ENCODE measurements around the gene MSANTD1. TPM values are rescaled to one million over a fixed set of nuclear protein-coding genes. Genes with fewer than 3 reads are reported as not detected.

The MSANTD1 gene
- total RNA-seq, 2 experiments from 2014 or later, result 0.60 to 0.65 TPM

- H3K9me3 Mint-ChIP-seq, result peaks cover 7% of the 10 kb centered on the region
- ChIA-PET POLR2A (no interaction called here), CTCF (no interaction called here)
- peaks cover 2% of the 10 kb centered on the region for H3K4me1 Mint-ChIP-seq
- H3K27ac Mint-ChIP-seq, result no peak overlapping the region
- no peak overlapping the region for H3K4me3 Mint-ChIP-seq
- H3K36me3 Mint-ChIP-seq (ENCODE audit: low read depth), result peaks cover 52% of the 10 kb centered on the region
- no peaks in the 10 kb centered on the region for H3K27me3 Mint-ChIP-seq
- no peak for DNase-seq
These were observed 19.6 kb upstream of the MSANTD1 start for GRCh38 chr4:3229328-3229727.

DNA sequence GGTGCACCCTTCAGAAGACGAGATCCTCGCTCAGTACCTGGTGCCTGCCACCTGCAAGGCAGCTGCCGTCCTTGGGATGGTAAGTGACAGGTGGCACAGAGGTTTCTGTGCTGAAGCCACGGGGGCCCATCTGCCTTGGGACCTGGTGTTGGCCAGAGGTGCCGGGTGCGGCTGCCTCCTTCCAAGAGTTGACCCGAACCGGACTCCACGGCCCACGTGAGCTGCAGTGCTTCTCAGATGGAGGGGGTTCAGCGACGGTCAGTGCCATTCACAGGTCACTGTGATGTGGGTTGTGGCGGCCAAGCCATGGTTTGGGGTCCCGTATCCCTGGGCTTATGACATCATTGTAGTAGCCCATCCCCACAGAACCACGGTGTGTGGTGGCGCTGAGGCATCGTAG, 19.0 kb upstream of the MSANTD1 start:
- Mint-ChIP-seq H3K4me1 (peaks cover 2% of the 10 kb centered on the region), H3K27ac (no peak overlapping the region), H3K36me3 (ENCODE audit: low read depth) (peaks cover 51% of the 10 kb centered on the region), H3K4me3 (no peak overlapping the region), H3K27me3 (no peaks in the 10 kb centered on the region), H3K9me3 (peaks cover 7% of the 10 kb centered on the region)
- POLR2A ChIA-PET, result no interaction called here
- DNase-seq, result no peak
- CTCF ChIA-PET, result no interaction called here

DNA sequence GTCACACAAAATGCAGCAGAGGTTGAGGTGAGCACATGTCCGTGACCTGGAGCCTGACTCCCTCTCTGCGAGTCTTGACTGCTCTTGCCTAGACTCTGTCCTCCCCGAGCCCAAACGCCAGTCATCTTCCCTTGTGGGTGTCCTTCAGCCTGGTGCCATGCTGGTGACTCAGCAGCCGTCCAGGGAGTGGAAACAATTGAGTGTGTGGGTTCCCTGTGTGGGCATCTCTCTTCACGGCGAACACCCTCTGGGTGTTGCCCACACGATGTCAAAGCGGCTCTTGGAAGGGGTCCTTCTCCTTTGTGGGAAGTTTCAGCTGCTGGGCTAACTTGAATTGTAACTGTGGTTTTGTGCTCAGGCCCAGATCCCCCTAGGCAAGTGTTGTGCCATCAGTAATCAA, 17.5 kb upstream of the MSANTD1 start:
- Mint-ChIP-seq H3K27me3 (no peaks in the 10 kb centered on the region), H3K36me3 (ENCODE audit: low read depth) (peaks cover 53% of the 10 kb centered on the region), H3K4me1 (peaks cover 2% of the 10 kb centered on the region), H3K9me3 (peaks cover 7% of the 10 kb centered on the region), H3K27ac (no peak overlapping the region), H3K4me3 (no peak overlapping the region)
- CTCF ChIA-PET, result no interaction called here
- no peak for DNase-seq
- POLR2A ChIA-PET, result no interaction called here

GRCh38 chr4:3232001-3232400, 17.0 kb upstream of the MSANTD1 start:
- peaks cover 7% of the 10 kb centered on the region for H3K9me3 Mint-ChIP-seq
- H3K27ac Mint-ChIP-seq, result no peak overlapping the region
- CTCF ChIA-PET, result no interaction called here
- POLR2A ChIA-PET, result no interaction called here
- H3K4me3 Mint-ChIP-seq, result no peak overlapping the region
- DNase-seq, result no peak
- H3K27me3 Mint-ChIP-seq, result no peaks in the 10 kb centered on the region
- peaks cover 50% of the 10 kb centered on the region for H3K36me3 Mint-ChIP-seq (ENCODE audit: low read depth)
- H3K4me1 Mint-ChIP-seq, result peaks cover 2% of the 10 kb centered on the region

DNA sequence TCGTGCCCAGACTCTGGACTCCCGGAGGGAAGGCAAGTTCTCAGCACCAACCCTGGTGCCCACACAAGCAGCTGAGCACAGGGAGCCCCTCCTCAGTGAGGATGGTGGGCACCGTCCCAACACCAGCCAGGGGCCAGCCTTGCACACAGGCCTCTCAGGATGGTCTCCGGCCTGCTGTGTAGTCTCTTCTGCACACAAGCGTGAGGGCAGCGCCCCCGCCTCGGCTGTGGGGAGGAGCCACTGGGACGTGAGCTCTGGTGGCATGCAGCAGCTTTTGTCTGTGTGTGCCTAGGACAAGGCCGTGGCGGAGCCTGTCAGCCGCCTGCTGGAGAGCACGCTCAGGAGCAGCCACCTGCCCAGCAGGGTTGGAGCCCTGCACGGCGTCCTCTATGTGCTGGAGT, 16.1 kb upstream of the MSANTD1 start:
- H3K36me3 Mint-ChIP-seq (ENCODE audit: low read depth), result peaks cover 50% of the 10 kb centered on the region
- DNase-seq, result no peak

DNA sequence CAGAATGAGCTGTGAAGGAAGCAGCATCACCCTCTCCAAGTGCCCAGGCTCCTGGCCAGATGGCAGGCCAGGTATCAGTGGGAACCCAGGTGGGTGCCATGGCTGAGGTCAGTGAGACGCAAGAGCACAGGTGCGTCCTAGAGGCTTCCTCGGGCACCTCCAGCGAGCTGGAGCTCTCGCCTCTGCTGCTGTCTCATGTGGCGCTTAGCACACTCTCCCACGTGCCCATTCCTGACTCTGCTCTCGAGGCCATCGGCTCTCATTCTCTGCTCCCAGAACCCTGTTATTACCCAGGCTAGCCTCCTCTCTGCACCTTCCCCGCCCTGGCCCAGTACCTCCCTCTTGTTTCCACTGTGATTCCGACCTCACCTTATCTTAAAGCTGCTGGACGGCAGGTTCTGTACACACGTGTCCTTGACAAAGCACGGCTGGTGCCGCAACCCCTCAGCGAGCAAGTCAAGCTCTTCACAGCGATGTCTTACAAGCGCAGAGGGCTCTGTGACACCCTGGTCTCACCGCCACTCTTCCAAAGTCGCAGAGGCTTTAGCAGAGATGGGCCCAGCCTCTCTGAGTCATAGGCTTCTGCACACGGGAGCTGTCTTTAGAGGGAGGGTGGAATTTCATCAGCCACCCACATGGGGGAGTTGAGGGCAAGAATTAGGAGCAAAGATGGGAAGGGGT, 15.4 kb upstream of the MSANTD1 start:
- H3K4me1 Mint-ChIP-seq, result peaks cover 2% of the 10 kb centered on the region
- ChIA-PET POLR2A (no interaction called here), CTCF (no interaction called here)
- H3K27ac Mint-ChIP-seq, result no peak overlapping the region
- H3K4me3 Mint-ChIP-seq, result no peak overlapping the region
- H3K9me3 Mint-ChIP-seq, result peaks cover 7% of the 10 kb centered on the region
- no peaks in the 10 kb centered on the region for H3K27me3 Mint-ChIP-seq
- DNase-seq, result no peak
- peaks cover 53% of the 10 kb centered on the region for H3K36me3 Mint-ChIP-seq (ENCODE audit: low read depth)

More for the DNA sequence above, 16.1 kb upstream of the MSANTD1 start:
- H3K4me1 Mint-ChIP-seq, result peaks cover 2% of the 10 kb centered on the region
- POLR2A ChIA-PET, result no interaction called here
- no peak overlapping the region for H3K4me3 Mint-ChIP-seq
- CTCF ChIA-PET, result no interaction called here
- H3K27me3 Mint-ChIP-seq, result no peaks in the 10 kb centered on the region
- H3K9me3 Mint-ChIP-seq, result peaks cover 7% of the 10 kb centered on the region
- no peak overlapping the region for H3K27ac Mint-ChIP-seq

GRCh38 chr4:3234171-3235029, 14.6 kb upstream of the MSANTD1 start:
- peaks cover 44% of the 10 kb centered on the region for H3K36me3 Mint-ChIP-seq (ENCODE audit: low read depth)
- no peaks in the 10 kb centered on the region for H3K4me1 Mint-ChIP-seq
- H3K27ac Mint-ChIP-seq, result no peak overlapping the region
- peaks cover 1% of the 10 kb centered on the region for H3K9me3 Mint-ChIP-seq
- no peak overlapping the region for H3K4me3 Mint-ChIP-seq
- POLR2A ChIA-PET, result no interaction called here
- DNase-seq, result no peak
- CTCF ChIA-PET, result no interaction called here
- no peaks in the 10 kb centered on the region for H3K27me3 Mint-ChIP-seq

DNA sequence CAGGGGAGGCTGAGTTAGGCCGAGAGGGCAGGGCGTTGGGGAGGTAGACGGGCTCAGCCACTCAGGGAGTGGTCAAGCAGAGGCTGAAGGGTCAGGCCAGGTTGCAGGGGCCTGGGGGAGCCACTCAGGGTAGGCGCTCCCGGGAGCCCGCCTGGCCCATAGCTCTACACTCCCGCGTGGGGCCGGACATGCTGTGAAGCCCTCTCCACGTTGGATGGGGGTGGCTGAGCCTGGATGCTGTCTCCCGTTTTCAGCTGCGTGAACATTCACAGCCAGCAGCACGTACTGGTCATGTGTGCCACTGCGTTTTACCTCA, 14.0 kb upstream of the MSANTD1 start:
- Mint-ChIP-seq H3K36me3 (ENCODE audit: low read depth) (peaks cover 39% of the 10 kb centered on the region), H3K4me3 (no peak overlapping the region), H3K27me3 (no peaks in the 10 kb centered on the region), H3K27ac (no peak overlapping the region), H3K4me1 (no peaks in the 10 kb centered on the region), H3K9me3 (no peaks in the 10 kb centered on the region)
- CTCF ChIA-PET, result no interaction called here
- no peak for DNase-seq
- POLR2A ChIA-PET, result no interaction called here

- CTCF ChIA-PET, result no interaction called here
- no peak overlapping the region for H3K4me3 Mint-ChIP-seq
- H3K4me1 Mint-ChIP-seq, result no peaks in the 10 kb centered on the region
- H3K9me3 Mint-ChIP-seq, result no peaks in the 10 kb centered on the region
- no peaks in the 10 kb centered on the region for H3K27me3 Mint-ChIP-seq
- H3K27ac Mint-ChIP-seq, result no peak overlapping the region
- POLR2A ChIA-PET, result interaction anchor here (1.0 kb wide), 1 partner anchor 34 kb away, joined by 4 read pairs; no protein-coding TSS in a partner anchor
- peaks cover 33% of the 10 kb centered on the region for H3K36me3 Mint-ChIP-seq (ENCODE audit: low read depth)
- no peak for DNase-seq
These were observed 13.4 kb upstream of the MSANTD1 start for GRCh38 chr4:3235581-3235980.

DNA sequence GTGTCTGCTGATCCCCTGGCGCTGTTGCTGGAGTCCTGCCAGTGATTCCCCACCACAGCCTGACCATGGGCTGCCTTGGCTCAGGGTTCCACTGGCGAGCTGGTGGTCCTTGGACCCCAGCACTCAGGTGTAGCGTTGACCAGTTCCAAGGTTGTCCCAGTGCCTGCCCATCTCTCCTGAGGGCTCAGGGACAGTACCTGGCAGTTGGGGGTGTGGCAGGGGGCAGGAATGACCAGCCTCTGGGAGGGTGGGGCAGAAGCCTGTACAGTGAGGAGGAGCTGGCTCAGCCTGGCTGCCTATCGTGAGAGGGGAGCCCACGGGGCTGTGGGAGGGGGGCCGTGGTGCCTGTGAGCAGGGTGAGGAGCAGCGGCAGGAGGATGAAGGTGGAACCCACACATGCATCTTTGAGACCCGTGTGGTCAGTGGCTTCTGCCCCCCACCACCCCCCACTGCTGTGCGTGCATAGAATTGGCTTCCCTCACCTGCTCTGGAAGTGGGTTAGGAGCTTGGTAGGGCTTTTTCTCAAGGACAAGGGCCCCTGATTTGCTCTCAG, 12.6 kb upstream of the MSANTD1 start:
- no peaks in the 10 kb centered on the region for H3K27me3 Mint-ChIP-seq
- H3K4me3 Mint-ChIP-seq, result no peak overlapping the region
- H3K4me1 Mint-ChIP-seq, result no peaks in the 10 kb centered on the region
- POLR2A ChIA-PET, result interaction anchor here (1.0 kb wide), 1 partner anchor 35 kb away, joined by 4 read pairs; no protein-coding TSS in a partner anchor
- no peak for DNase-seq
- no peaks in the 10 kb centered on the region for H3K9me3 Mint-ChIP-seq
- CTCF ChIA-PET, result no interaction called here
- H3K27ac Mint-ChIP-seq, result no peak overlapping the region
- H3K36me3 Mint-ChIP-seq (ENCODE audit: low read depth), result peaks cover 27% of the 10 kb centered on the region

GRCh38 chr4:3237266-3237665, 11.7 kb upstream of the MSANTD1 start:
- Mint-ChIP-seq H3K36me3 (ENCODE audit: low read depth) (peaks cover 22% of the 10 kb centered on the region), H3K27ac (no peak overlapping the region)
- POLR2A ChIA-PET, result no interaction called here

DNA sequence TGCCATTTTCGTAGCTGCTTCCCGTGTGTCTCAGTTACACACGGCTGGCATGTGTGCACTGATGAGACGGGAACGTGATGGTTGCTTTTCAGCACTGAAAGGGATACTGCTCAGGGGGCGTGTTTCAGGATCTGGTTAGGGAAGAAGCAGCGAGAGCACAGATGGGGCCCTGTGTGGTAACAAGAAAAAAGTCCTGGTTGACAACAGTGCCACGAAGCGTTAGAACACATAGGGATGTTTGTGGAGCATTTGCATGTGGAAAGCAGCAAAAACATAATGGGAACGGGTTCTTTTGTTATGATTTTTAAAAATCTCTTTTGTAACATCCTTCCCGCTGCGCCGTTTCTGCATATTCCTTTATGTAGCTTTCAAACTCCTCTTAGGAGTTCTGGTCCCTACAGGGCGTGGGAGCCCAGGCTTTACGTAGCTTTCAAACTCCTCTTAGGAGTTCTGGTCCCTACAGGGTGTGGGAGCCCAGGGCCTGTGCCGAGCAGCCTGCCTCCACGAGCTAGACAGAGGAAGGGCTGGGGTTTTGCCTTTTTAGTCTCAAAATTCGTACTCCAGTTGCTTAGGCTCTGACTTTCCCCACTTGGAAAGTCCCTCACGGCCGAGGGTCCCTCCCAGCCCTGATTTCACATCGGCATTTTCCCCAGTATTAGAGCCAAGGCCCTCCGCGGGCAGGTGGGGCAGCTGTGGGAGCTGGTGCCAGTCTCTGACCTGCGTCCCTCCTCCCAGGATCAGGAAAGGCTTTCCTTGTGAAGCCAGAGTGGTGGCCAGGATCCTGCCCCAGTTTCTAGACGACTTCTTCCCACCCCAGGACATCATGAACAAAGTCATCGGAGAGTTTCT, 11.0 kb upstream of the MSANTD1 start:
- ChIA-PET CTCF (no interaction called here), POLR2A (no interaction called here)
- H3K4me1 Mint-ChIP-seq, result peaks cover 7% of the 10 kb centered on the region
- no peaks in the 10 kb centered on the region for H3K9me3 Mint-ChIP-seq
- H3K27ac Mint-ChIP-seq, result no peak overlapping the region
- no peak for DNase-seq
- peaks cover 22% of the 10 kb centered on the region for H3K36me3 Mint-ChIP-seq (ENCODE audit: low read depth)
- H3K27me3 Mint-ChIP-seq, result no peaks in the 10 kb centered on the region
- no peak overlapping the region for H3K4me3 Mint-ChIP-seq

More at GRCh38 chr4:3237266-3237665, 11.7 kb upstream of the MSANTD1 start:
- Mint-ChIP-seq H3K4me3 (no peak overlapping the region), H3K27me3 (no peaks in the 10 kb centered on the region), H3K4me1 (peaks cover under 1% of the 10 kb centered on the region), H3K9me3 (no peaks in the 10 kb centered on the region)
- CTCF ChIA-PET, result interaction anchor here (0.6 kb wide), 1 partner anchor 36 kb away, joined by 4 read pairs; no protein-coding TSS in a partner anchor
- DNase-seq, result no peak

DNA sequence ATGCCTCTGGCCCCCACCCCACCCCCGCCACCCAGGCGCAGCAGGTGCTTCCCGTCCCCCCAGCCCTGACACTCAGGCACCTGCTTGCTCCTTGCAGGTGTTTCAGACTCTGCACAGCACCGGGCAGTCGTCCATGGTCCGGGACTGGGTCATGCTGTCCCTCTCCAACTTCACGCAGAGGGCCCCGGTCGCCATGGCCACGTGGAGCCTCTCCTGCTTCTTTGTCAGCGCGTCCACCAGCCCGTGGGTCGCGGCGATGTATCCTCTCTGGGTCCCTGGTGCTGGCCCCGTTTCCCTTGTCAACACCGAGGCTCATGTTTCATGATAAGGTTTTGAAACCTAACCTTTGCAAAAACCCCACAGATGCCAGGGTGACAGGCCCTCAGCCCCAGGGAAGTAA, 10.2 kb upstream of the MSANTD1 start:
- Mint-ChIP-seq H3K27ac (no peak overlapping the region), H3K9me3 (no peaks in the 10 kb centered on the region), H3K36me3 (ENCODE audit: low read depth) (peaks cover 18% of the 10 kb centered on the region), H3K4me1 (peaks cover 15% of the 10 kb centered on the region), H3K27me3 (no peaks in the 10 kb centered on the region), H3K4me3 (no peak overlapping the region)
- no peak for DNase-seq
- CTCF ChIA-PET, result no interaction called here
- POLR2A ChIA-PET, result no interaction called here
